Neural progenitor cell (in vitro differentiated cells): ENCODE measurements around the gene PNKP. TPM values are rescaled to one million over a fixed set of nuclear protein-coding genes. Genes with fewer than 3 reads are reported as not detected.

ENCODE experiments used
- DNase-seq: peaks from one replicate; pipeline ENCODE4 v3.0.0-alpha.2; 2016; ENCODE audit warnings: low spot score
- H2AFZ ChIP-seq: fragments of 200-600 bp; sonication (generic); replicated peaks from 2 replicates; pipeline ENCODE4 v1.6.1; 2016; ENCODE audit warnings: antibody characterized with exemption
- H3F3A ChIP-seq: fragments of 200-600 bp; sonication (generic); 2 replicates; pipeline ENCODE4 v1.6.1; 2016; ENCODE audit warnings: antibody characterized with exemption, low read depth
- H3K27ac ChIP-seq: fragments of 200-600 bp; sonication (generic); 2 replicates; pipeline ENCODE4 v1.5.1; 2016; ENCODE audit warnings: mild to moderate bottlenecking
- H3K27me3 ChIP-seq: fragments of 200-600 bp; sonication (generic); 2 replicates; pipeline ENCODE4 v1.6.1; 2016; ENCODE audit warnings: mild to moderate bottlenecking, moderate library complexity
- H3K36me3 ChIP-seq: fragments of 200-600 bp; sonication (generic); 2 replicates; pipeline ENCODE4 v1.5.1; 2016
- H3K4me1 ChIP-seq: fragments of 200-600 bp; sonication (generic); 2 replicates; pipeline ENCODE4 v1.6.1; 2016; ENCODE audit warnings: mixed run types
- H3K4me2 ChIP-seq: fragments of 200-600 bp; sonication (generic); 2 replicates; pipeline ENCODE4 v1.6.1; 2016
- H3K4me3 ChIP-seq: fragments of 200-600 bp; sonication (generic); 2 replicates; pipeline ENCODE4 v1.5.1; 2016
- H3K79me2 ChIP-seq: fragments of 200-600 bp; sonication (generic); 2 replicates; pipeline ENCODE4 v1.6.1; 2016; ENCODE audit warnings: low read depth
- H3K9ac ChIP-seq: fragments of 200-600 bp; sonication (generic); 2 replicates; pipeline ENCODE4 v1.6.1; 2016
- H3K9me3 ChIP-seq: fragments of 200-600 bp; sonication (generic); 2 replicates; pipeline ENCODE4 v1.5.1; 2016; ENCODE audit warnings: low read depth
- H4K20me1 ChIP-seq: fragments of 200-600 bp; sonication (generic); 2 replicates; pipeline ENCODE4 v1.6.1; 2016; ENCODE audit warnings: low read depth
- H3K27ac Mint-ChIP-seq: 3 replicates; pipeline ENCODE4 v1.8.0; 2021; ENCODE audit warnings: mixed read lengths
- H3K27me3 Mint-ChIP-seq: 2 replicates; pipeline ENCODE4 v1.8.0; 2022; ENCODE audit warnings: low read depth, mild to moderate bottlenecking, inconsistent platforms, moderate library complexity, mixed read lengths; ENCODE audit not compliant: insufficient read depth
- H3K36me3 Mint-ChIP-seq: 3 replicates; pipeline ENCODE4 v1.8.0; 2021; ENCODE audit warnings: mixed read lengths
- H3K4me1 Mint-ChIP-seq: 3 replicates; pipeline ENCODE4 v1.8.0; 2021; ENCODE audit warnings: mixed read lengths
- H3K4me3 Mint-ChIP-seq: 3 replicates; pipeline ENCODE4 v1.8.0; 2021; ENCODE audit warnings: mild to moderate bottlenecking, moderate library complexity, mixed read lengths
- H3K9me3 Mint-ChIP-seq: 3 replicates; pipeline ENCODE4 v1.8.0; 2020; ENCODE audit warnings: mixed read lengths
- CTCF ChIP-seq: fragments of 200-600 bp; sonication (generic); IDR thresholded peaks from 2 replicates; pipeline ENCODE4 v1.5.1; 2017; ENCODE audit warnings: antibody characterized with exemption, mild to moderate bottlenecking
- EZH2 ChIP-seq: fragments of 200-600 bp; sonication (generic); IDR thresholded peaks from 2 replicates; pipeline ENCODE4 v1.6.1; 2017; ENCODE audit warnings: antibody characterized with exemption, mild to moderate bottlenecking, moderate library complexity
- EZH2phosphoT487 ChIP-seq: fragments of 200-600 bp; sonication (generic); IDR thresholded peaks from 2 replicates; pipeline ENCODE4 v1.6.1; 2017; ENCODE audit warnings: antibody characterized with exemption
- total RNA-seq: library from RNA; depleted of rRNA; stranded (reverse); fragments of >200 nt; gene quantifications from 2 replicates; pipeline ENCODE4 v1.2.3, GENCODE V29; 2015; ENCODE audit warnings: low replicate concordance

Gene PNKP
- total RNA-seq, 1 donor from 2014 or later = 41.1 TPM

GRCh38 chr19:49874503-49875157 lies 7.3 kb upstream of the PNKP start:
- Histone ChIP-seq H3K9ac (no peak overlapping the region), H3K9me3 (no peaks in the 10 kb centered on the region), H3K4me1 (peaks cover 17% of the 10 kb centered on the region), H3F3A (peaks cover 17% of the 10 kb centered on the region), H3K27ac (no peak overlapping the region), H3K4me2 (peak overlapping the region; percentile 83), H2AFZ (no peak overlapping the region), H3K27me3 (no peaks in the 10 kb centered on the region), H3K79me2 (peaks cover 36% of the 10 kb centered on the region), H3K4me3 (no peak overlapping the region), H4K20me1 (peaks cover 12% of the 10 kb centered on the region), H3K36me3 (no peaks in the 10 kb centered on the region)
- H3K4me3 Mint-ChIP-seq = peak overlapping the region; percentile 74
- H3K27ac Mint-ChIP-seq = peak overlapping the region; percentile 91
- H3K9me3 Mint-ChIP-seq = no peaks in the 10 kb centered on the region
- no peak for DNase-seq
- H3K4me1 Mint-ChIP-seq = peaks cover 31% of the 10 kb centered on the region
- H3K27me3 Mint-ChIP-seq = peaks cover 2% of the 10 kb centered on the region
- peaks cover 5% of the 10 kb centered on the region for H3K36me3 Mint-ChIP-seq
- TF ChIP-seq EZH2 (no peak), CTCF (no peak)

GRCh38 chr19:49873834-49874233 lies 6.5 kb upstream of the PNKP start:
- no peaks in the 10 kb centered on the region for H3K9me3 Mint-ChIP-seq
- no peak overlapping the region for H3K27ac Mint-ChIP-seq

GRCh38 chr19:49873129-49873521 lies 5.7 kb upstream of the PNKP start:
- Mint-ChIP-seq H3K9me3 (no peaks in the 10 kb centered on the region), H3K4me3 (peak overlapping the region; percentile 48), H3K4me1 (peaks cover 25% of the 10 kb centered on the region), H3K36me3 (no peaks in the 10 kb centered on the region), H3K27ac (no peak overlapping the region), H3K27me3 (no peaks in the 10 kb centered on the region)
- no peak overlapping the region for H3K4me3 ChIP-seq
- no peaks in the 10 kb centered on the region for H3K9me3 ChIP-seq
- TF ChIP-seq CTCF (no peak), EZH2phosphoT487 (no peak)
- H3K4me1 ChIP-seq = peaks cover 17% of the 10 kb centered on the region
- H3K4me2 ChIP-seq = no peak overlapping the region
- H3K27ac ChIP-seq = no peak overlapping the region
- no peak overlapping the region for H3K9ac ChIP-seq
- DNase-seq = no peak
- H3K36me3 ChIP-seq = no peaks in the 10 kb centered on the region
- H4K20me1 ChIP-seq = no peaks in the 10 kb centered on the region
- H3F3A ChIP-seq = peaks cover 28% of the 10 kb centered on the region
- peaks cover 23% of the 10 kb centered on the region for H3K79me2 ChIP-seq
- no peak overlapping the region for H2AFZ ChIP-seq
- no peaks in the 10 kb centered on the region for H3K27me3 ChIP-seq

More at GRCh38 chr19:49873834-49874233, 6.5 kb upstream of the PNKP start:
- TF ChIP-seq EZH2 (no peak), CTCF (no peak)
- H3K36me3 ChIP-seq = no peaks in the 10 kb centered on the region
- H3F3A ChIP-seq = peaks cover 21% of the 10 kb centered on the region
- H3K4me1 Mint-ChIP-seq = peaks cover 25% of the 10 kb centered on the region
- no peak overlapping the region for H3K4me2 ChIP-seq
- no peaks in the 10 kb centered on the region for H3K27me3 ChIP-seq
- H3K4me1 ChIP-seq = peaks cover 18% of the 10 kb centered on the region
- no peak overlapping the region for H3K4me3 ChIP-seq
- peaks cover 28% of the 10 kb centered on the region for H3K79me2 ChIP-seq
- DNase-seq = no peak
- H3K27ac ChIP-seq = no peak overlapping the region
- no peak overlapping the region for H2AFZ ChIP-seq
- no peaks in the 10 kb centered on the region for H3K27me3 Mint-ChIP-seq
- no peak overlapping the region for H3K9ac ChIP-seq
- peaks cover 5% of the 10 kb centered on the region for H4K20me1 ChIP-seq
- H3K9me3 ChIP-seq = no peaks in the 10 kb centered on the region
- H3K4me3 Mint-ChIP-seq = peak overlapping the region; percentile 74
- H3K36me3 Mint-ChIP-seq = peaks cover under 1% of the 10 kb centered on the region
